Body of pancreas (tissue), 4 donors: ENCODE results near the gene KIF3B. TPM values are rescaled to one million over a fixed set of nuclear protein-coding genes. Genes with fewer than 3 reads are reported as not detected.

Source experiments
- ATAC-seq: fragments of 150-250 bp; one replicate; pipeline ENCODE4 v1.9.1; 2016
- DNase-seq, 4 donors: peaks; one replicate each; pipeline ENCODE4 v3.0.0-alpha.2; 2019
- H3K27ac ChIP-seq, 4 donors: fragments of 200-600 bp; sonication (generic); 1 replicate in 3 of 4; 2 replicates in 1 of 4; pipeline versions ENCODE4 v1.5.1 to v1.6.1; 2016 to 2019; ENCODE audit warnings: mild to moderate bottlenecking in 1 of 4, mixed read lengths in 1 of 4, moderate library complexity in 1 of 4
- H3K27me3 ChIP-seq, 2 donors: fragments of 200-600 bp; sonication (generic); one replicate each; pipeline ENCODE4 v1.6.0; 2016; ENCODE audit warnings: mild to moderate bottlenecking in 1 of 2
- H3K36me3 ChIP-seq, 2 donors: fragments of 200-600 bp; sonication (generic); replicated peaks in 1 of 2; 2 replicates each; pipeline ENCODE4 v1.5.1; 2016; ENCODE audit warnings: low read depth in 2 of 2; ENCODE audit not compliant: insufficient read depth in 1 of 2
- H3K4me1 ChIP-seq: fragments of 200-600 bp; sonication (generic); one replicate; pipeline ENCODE4 v1.6.0; 2016
- H3K4me3 ChIP-seq, 2 donors: fragments of 200-600 bp; sonication (generic); 1 replicate in 1 of 2; 2 replicates in 1 of 2; pipeline ENCODE4 v1.5.1; 2016 to 2019
- H3K9me3 ChIP-seq, 3 donors: fragments of 200-600 bp; sonication (generic); 1 replicate in 2 of 3; 2 replicates in 1 of 3; pipeline ENCODE4 v1.5.1; 2016
- POLR2A ChIP-seq, 3 donors: fragments of 450-650 bp; IDR thresholded peaks; one replicate each; pipeline ENCODE4 v1.6.1; 2016; ENCODE audit warnings: antibody characterized with exemption in 3 of 3, mild to moderate bottlenecking in 2 of 3
- WGBS, 2 donors: methylation state at CpG; one replicate each; pipeline ENCODE4 v1.1.5; 2017; 5-methylcytosine and 5-hydroxymethylcytosine counted together
- intact Hi-C: fragments of 100-400 bp; cut with DNase I; formaldehyde crosslinking; loops from one replicate; pipeline ENCODE4 v1.15.1; 2023
- total RNA-seq, 2 donors: library from RNA; depleted of rRNA; stranded (reverse); fragments of >200 nt; gene quantifications; one replicate each; pipeline ENCODE4 v1.1.0, GENCODE V29; 2016
- TF ChIP-seq, protein P1 (sequence below), 7 experiments: fragments of 450-650 bp in 4 of 7; fragments of 200-600 bp in 3 of 7; sonication (generic) in 3 of 7; IDR thresholded peaks; one replicate each; pipeline ENCODE4 v1.5.1; 2016 to 2019; ENCODE audit warnings: antibody characterized with exemption in 7 of 7

The KIF3B gene
- total RNA-seq, 2 donors from 2014 or later = 23.1 to 28.3 TPM

DNA sequence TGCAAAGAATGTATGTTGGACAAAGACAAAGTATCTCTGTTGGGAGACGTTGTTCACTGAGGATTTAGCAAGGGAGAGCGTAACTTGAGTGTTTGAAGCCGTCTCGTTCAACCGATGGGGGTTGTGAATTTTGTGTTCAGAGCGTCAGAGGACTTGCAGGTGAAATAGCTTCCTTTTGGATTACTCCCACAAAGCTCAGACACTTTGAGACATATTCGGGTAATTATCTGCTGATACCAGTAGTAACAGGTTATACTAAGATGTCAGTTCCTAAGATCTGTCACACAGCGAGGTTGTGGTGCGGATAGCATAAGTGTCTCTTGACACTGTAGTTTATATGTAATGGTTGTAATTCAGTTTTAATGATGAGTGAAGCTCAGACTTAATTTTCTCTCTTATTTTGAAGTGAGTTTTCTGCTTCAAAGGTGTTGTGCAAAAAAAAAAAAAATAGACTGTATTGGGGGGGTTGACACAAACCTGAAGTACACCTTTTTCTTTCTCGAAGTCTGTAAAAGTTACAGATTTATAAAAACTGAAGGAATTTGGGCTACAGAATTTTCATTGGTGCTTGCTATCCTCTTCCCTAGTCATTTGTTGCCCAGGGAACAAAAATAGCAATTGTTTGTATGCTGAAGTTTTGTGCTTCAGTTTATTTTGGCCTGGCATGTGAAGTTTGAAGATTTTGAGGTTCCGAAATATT lies 82.3 kb downstream of the KIF3B start:
- DNase-seq (no peak), ATAC-seq (no peak)
- TF ChIP-seq, protein P1, sequence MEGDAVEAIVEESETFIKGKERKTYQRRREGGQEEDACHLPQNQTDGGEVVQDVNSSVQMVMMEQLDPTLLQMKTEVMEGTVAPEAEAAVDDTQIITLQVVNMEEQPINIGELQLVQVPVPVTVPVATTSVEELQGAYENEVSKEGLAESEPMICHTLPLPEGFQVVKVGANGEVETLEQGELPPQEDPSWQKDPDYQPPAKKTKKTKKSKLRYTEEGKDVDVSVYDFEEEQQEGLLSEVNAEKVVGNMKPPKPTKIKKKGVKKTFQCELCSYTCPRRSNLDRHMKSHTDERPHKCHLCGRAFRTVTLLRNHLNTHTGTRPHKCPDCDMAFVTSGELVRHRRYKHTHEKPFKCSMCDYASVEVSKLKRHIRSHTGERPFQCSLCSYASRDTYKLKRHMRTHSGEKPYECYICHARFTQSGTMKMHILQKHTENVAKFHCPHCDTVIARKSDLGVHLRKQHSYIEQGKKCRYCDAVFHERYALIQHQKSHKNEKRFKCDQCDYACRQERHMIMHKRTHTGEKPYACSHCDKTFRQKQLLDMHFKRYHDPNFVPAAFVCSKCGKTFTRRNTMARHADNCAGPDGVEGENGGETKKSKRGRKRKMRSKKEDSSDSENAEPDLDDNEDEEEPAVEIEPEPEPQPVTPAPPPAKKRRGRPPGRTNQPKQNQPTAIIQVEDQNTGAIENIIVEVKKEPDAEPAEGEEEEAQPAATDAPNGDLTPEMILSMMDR (IDR thresholded peaks at IDR 0.05) = no peak
- TF ChIP-seq POLR2A (IDR thresholded peaks at IDR 0.05) = no peak
- WGBS, 2 donors = 5 to 6% methylated on average over 11 of the region's 11 CpGs
- Histone ChIP-seq H3K4me3 (peak overlapping the region; percentile 73 to 89), H3K27ac (peak overlapping the region; percentile 96 to 98 (median 97)), H3K27me3 (no peaks in the 10 kb centered on the region), H3K4me1 (peaks cover 76% of the 10 kb centered on the region), H3K9me3 (no peaks in the 10 kb centered on the region), H3K36me3 (no peaks in the 10 kb centered on the region)
- intact Hi-C loops = loop anchor here (10.0 kb wide), 1 partner anchor 105 kb away; no protein-coding TSS in a partner anchor

DNA sequence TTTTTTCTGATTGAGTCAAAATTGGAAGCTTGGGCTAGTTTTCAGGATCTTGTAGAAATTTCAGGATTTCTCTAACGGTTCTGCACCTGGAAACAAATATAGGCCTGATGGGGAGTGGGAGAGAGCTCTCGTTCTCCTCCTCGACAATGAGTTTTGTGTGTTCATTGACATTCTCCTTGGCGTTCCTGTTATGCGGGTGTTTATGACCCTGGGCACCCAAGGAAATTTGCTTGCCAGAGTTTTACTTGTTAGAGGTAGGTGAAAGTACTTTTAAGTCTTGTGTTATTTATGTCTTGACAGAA lies 82.8 kb downstream of the KIF3B start:
- TF ChIP-seq POLR2A (IDR thresholded peaks at IDR 0.05) = no peak
- TF ChIP-seq, protein P1 (IDR thresholded peaks at IDR 0.05) = no peak
- Histone ChIP-seq H3K36me3 (no peaks in the 10 kb centered on the region), H3K27ac (peak overlapping the region in 3 of 4 donors; percentile 31 to 97 (median 97)), H3K4me1 (peaks cover 76% of the 10 kb centered on the region), H3K4me3 (peak overlapping the region in 1 of 2 donors; percentile 89), H3K9me3 (no peaks in the 10 kb centered on the region), H3K27me3 (no peaks in the 10 kb centered on the region)
- intact Hi-C loops = loop anchor here (10.0 kb wide), 1 partner anchor 105 kb away; no protein-coding TSS in a partner anchor
- WGBS, 2 donors = 5 to 10% methylated on average over 5 of the region's 5 CpGs
- DNase-seq (no peak), ATAC-seq (no peak)

DNA sequence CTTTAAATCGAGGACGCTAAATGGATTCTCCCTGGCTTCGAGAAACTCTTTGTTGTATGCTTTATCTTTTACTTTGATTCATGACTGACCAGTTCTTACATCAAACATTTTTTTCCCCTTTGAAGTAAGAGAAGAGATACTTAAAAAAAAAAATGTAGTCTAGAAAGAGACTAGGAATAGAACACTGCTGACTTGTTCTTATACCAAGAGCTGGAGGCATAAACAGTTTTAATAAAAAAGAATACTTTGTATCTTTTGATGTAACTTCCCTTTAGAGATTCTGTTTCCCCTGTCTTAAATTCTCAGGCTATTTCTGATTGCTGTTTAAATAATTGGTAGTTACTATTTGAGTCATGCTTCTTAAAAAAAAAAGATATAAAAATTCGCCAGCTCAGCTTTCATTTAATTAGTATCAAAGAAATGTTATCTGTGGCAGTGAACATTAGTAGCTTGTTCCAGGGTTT lies 85.5 kb downstream of the KIF3B start:
- no peak overlapping the region for H3K4me3 ChIP-seq
- 4 to 12% methylated on average over 4 of the region's 4 CpGs for WGBS, 2 donors
- no peaks in the 10 kb centered on the region for H3K36me3 ChIP-seq
- DNase-seq (no peak), ATAC-seq (no peak)
- H3K27me3 ChIP-seq = no peaks in the 10 kb centered on the region
- TF ChIP-seq POLR2A (IDR thresholded peaks at IDR 0.05) = no peak
- TF ChIP-seq, protein P1 (IDR thresholded peaks at IDR 0.05) = no peak
- intact Hi-C loops = loop anchor here (10.0 kb wide), 1 partner anchor 102 kb away; no protein-coding TSS in a partner anchor
- H3K4me1 ChIP-seq = peaks cover 82% of the 10 kb centered on the region
- peak overlapping the region in 2 of 4 donors; percentile 24 to 46 for H3K27ac ChIP-seq
- no peaks in the 10 kb centered on the region for H3K9me3 ChIP-seq

DNA sequence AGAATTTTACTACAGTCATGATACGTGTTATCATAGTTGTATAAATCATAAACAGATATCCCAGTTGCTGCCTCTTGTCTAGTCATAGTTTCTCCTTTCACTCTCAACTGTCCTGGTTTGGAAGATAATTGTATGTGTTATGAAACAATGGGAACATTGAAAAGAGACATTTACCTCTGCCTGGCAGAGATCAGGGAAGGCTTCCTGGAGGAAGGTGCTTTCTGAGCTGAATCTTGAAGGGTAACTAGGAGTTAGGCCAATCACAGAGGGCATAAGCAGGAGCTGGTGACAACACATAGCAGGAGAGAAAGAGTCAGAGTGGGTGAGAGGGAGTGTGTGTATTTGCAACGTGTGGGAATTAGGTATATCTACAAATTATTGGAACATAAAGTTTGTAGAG lies 86.0 kb downstream of the KIF3B start:
- 34 to 38% methylated on average over 2 of the region's 2 CpGs for WGBS, 2 donors
- intact Hi-C loops = loop anchor here (10.0 kb wide), 1 partner anchor 101 kb away; no protein-coding TSS in a partner anchor
- H3K9me3 ChIP-seq = no peaks in the 10 kb centered on the region

More for the DNA sequence above, 86.0 kb downstream of the KIF3B start:
- no peak for TF ChIP-seq POLR2A (IDR thresholded peaks at IDR 0.05)
- TF ChIP-seq, protein P1 (IDR thresholded peaks at IDR 0.05) = no peak
- Histone ChIP-seq H3K36me3 (no peaks in the 10 kb centered on the region), H3K4me1 (peaks cover 85% of the 10 kb centered on the region), H3K27me3 (no peaks in the 10 kb centered on the region), H3K27ac (peak overlapping the region in 3 of 4 donors; percentile 24 to 46 (median 42)), H3K4me3 (no peak overlapping the region)
- ATAC-seq (no peak), DNase-seq (no peak)
